CD4-positive, alpha-beta T cell (primary cell): ENCODE measurements around the gene ATAD3C. TPM values are rescaled to one million over a fixed set of nuclear protein-coding genes. Genes with fewer than 3 reads are reported as not detected.

Source experiments
- ATAC-seq: fragments of 200-7000 bp; cut with Tn5 transposase; one replicate; pipeline ENCODE4 v1.10.0; 2022; ENCODE audit warnings: mild to moderate bottlenecking; ENCODE audit not compliant: poor library complexity
- CTCF ChIA-PET: fragments of 350-600 bp; sonication (Branson Sonifier 250); formaldehyde crosslinking; loops from one replicate; lab custom pipeline; 2021; ENCODE audit warnings: antibody characterized with exemption, inconsistent platforms; lab: Charles Lee
- POLR2A ChIA-PET: fragments of 350-600 bp; sonication (Branson Sonifier 250); formaldehyde crosslinking; loops from one replicate; lab custom pipeline; 2021; ENCODE audit warnings: antibody characterized with exemption, inconsistent platforms; lab: Charles Lee
- DNase-seq, 14 experiments: peaks; one replicate each; pipeline ENCODE4 v3.0.0-alpha.2; 2013 to 2020; ENCODE audit warnings: mixed read lengths in 2 of 14
- H3K27ac ChIP-seq, 2 donors: one replicate each; pipeline versions ENCODE4 v1.5.1 to v1.7.0; 2013; ENCODE audit warnings: low read length in 2 of 2, low read depth in 1 of 2, mild to moderate bottlenecking in 1 of 2
- H3K27me3 ChIP-seq, 2 experiments: 1 replicate in 1 of 2; 2 replicates in 1 of 2; pipeline versions ENCODE4 v1.6.1 to v1.7.0; 2013; ENCODE audit warnings: low read length in 2 of 2, control low read depth in 1 of 2, mild to moderate bottlenecking in 1 of 2, moderate library complexity in 1 of 2; ENCODE audit not compliant: insufficient read depth in 2 of 2, control insufficient read depth in 1 of 2
- H3K36me3 ChIP-seq: one replicate; pipeline ENCODE4 v1.6.1; 2013; ENCODE audit warnings: low read length, control low read depth; ENCODE audit not compliant: insufficient read depth
- H3K4me1 ChIP-seq: one replicate; pipeline ENCODE4 v1.6.1; 2013; ENCODE audit warnings: low read length, control low read depth; ENCODE audit not compliant: insufficient read depth
- H3K4me3 ChIP-seq: one replicate; pipeline ENCODE4 v1.5.1; 2013; ENCODE audit warnings: mild to moderate bottlenecking, low read length, moderate library complexity
- H3K9me3 ChIP-seq, 2 experiments: 1 replicate in 1 of 2; 2 replicates in 1 of 2; pipeline versions ENCODE4 v1.6.1 to v1.7.0; 2013; ENCODE audit warnings: low read length in 2 of 2, mild to moderate bottlenecking in 2 of 2, control low read depth in 1 of 2, moderate library complexity in 1 of 2; ENCODE audit not compliant: control insufficient read depth in 1 of 2, insufficient read depth in 1 of 2
- H3K27ac Mint-ChIP-seq: one replicate; pipeline ENCODE4 v1.8.0; 2020; ENCODE audit warnings: mixed read lengths
- H3K27me3 Mint-ChIP-seq: one replicate; pipeline ENCODE4 v1.8.0; 2021; ENCODE audit warnings: mixed read lengths
- H3K36me3 Mint-ChIP-seq: one replicate; pipeline ENCODE4 v1.8.0; 2021; ENCODE audit warnings: low read depth, mixed read lengths
- H3K4me1 Mint-ChIP-seq: one replicate; pipeline ENCODE4 v1.8.0; 2021; ENCODE audit warnings: low read depth, mixed read lengths
- H3K4me3 Mint-ChIP-seq: one replicate; pipeline ENCODE4 v1.8.0; 2020; ENCODE audit warnings: mild to moderate bottlenecking, mixed read lengths
- H3K9me3 Mint-ChIP-seq: one replicate; pipeline ENCODE4 v1.8.0; 2020; ENCODE audit warnings: mixed read lengths
- CTCF ChIP-seq: fragments of 200-600 bp; IDR thresholded peaks from one replicate; pipeline ENCODE4 v1.8.0; 2022; ENCODE audit warnings: antibody characterized with exemption, mild to moderate bottlenecking
- intact Hi-C, 2 experiments: fragments of 100-400 bp; cut with DNase I in 1 of 2; cut with micrococcal nuclease in 1 of 2; formaldehyde crosslinking; loops; one replicate each; pipeline versions ENCODE4 v1.15.1 to v1.9.0; 2023 to 2025; cut with DNase I, micrococcal nuclease
- total RNA-seq, 174 experiments: library from RNA in 2 of 174; stranded (reverse) in 2 of 174; gene quantifications; one replicate each; pipeline ENCODE4 v1.2.3 and lab custom pipeline; 2021 to 2026

ATAD3C gene
- total RNA-seq, 2 experiments from 2014 or later: 0.28 to 0.74 TPM

GRCh38 chr1:1423245-1423597 lies 26.3 kb upstream of the ATAD3C start:
- ChIA-PET CTCF (no interaction called here), POLR2A (no interaction called here)
- Histone ChIP-seq H3K27me3 (peaks cover 25 to 32% of the 10 kb centered on the region in 2 experiments), H3K9me3 (peaks cover 0 to 8% of the 10 kb centered on the region in 2 experiments), H3K4me3 (no peak overlapping the region), H3K27ac (no peak overlapping the region), H3K36me3 (no peaks in the 10 kb centered on the region), H3K4me1 (peaks cover 4% of the 10 kb centered on the region)
- Mint-ChIP-seq H3K36me3 (no peaks in the 10 kb centered on the region), H3K27me3 (peaks cover 38% of the 10 kb centered on the region), H3K27ac (no peak overlapping the region), H3K4me3 (no peak overlapping the region), H3K4me1 (no peaks in the 10 kb centered on the region), H3K9me3 (no peaks in the 10 kb centered on the region)
- ATAC-seq (no peak), DNase-seq (no peak)
- no peak for TF ChIP-seq CTCF
- intact Hi-C loops: no loop called here

GRCh38 chr1:1424707-1425106 lies 24.8 kb upstream of the ATAD3C start:
- H3K4me1 Mint-ChIP-seq: no peaks in the 10 kb centered on the region
- Histone ChIP-seq H3K4me3 (no peak overlapping the region), H3K27me3 (peaks cover 29 to 39% of the 10 kb centered on the region in 2 experiments), H3K27ac (no peak overlapping the region), H3K9me3 (peaks cover 0 to 8% of the 10 kb centered on the region in 2 experiments), H3K4me1 (peaks cover 4% of the 10 kb centered on the region), H3K36me3 (no peaks in the 10 kb centered on the region)
- TF ChIP-seq CTCF: no peak
- H3K4me3 Mint-ChIP-seq: no peak overlapping the region
- H3K27me3 Mint-ChIP-seq: peaks cover 45% of the 10 kb centered on the region
- DNase-seq (no peak), ATAC-seq (no peak)
- CTCF ChIA-PET: no interaction called here
- POLR2A ChIA-PET: no interaction called here
- intact Hi-C loops: no loop called here
- H3K36me3 Mint-ChIP-seq: no peaks in the 10 kb centered on the region
- no peak overlapping the region for H3K27ac Mint-ChIP-seq
- H3K9me3 Mint-ChIP-seq: no peaks in the 10 kb centered on the region

GRCh38 chr1:1425426-1425752 lies 24.1 kb upstream of the ATAD3C start:
- H3K36me3 ChIP-seq: no peaks in the 10 kb centered on the region
- peaks cover 50% of the 10 kb centered on the region for H3K27me3 Mint-ChIP-seq
- H3K9me3 Mint-ChIP-seq: no peaks in the 10 kb centered on the region
- H3K36me3 Mint-ChIP-seq: no peaks in the 10 kb centered on the region
- no peak overlapping the region for H3K4me3 ChIP-seq
- DNase-seq (peak in 1 of 14 experiments; percentile 16), ATAC-seq (no peak)
- peaks cover 4% of the 10 kb centered on the region for H3K4me1 ChIP-seq
- POLR2A ChIA-PET: no interaction called here
- no peak overlapping the region for H3K4me3 Mint-ChIP-seq
- H3K27ac ChIP-seq: no peak overlapping the region
- peaks cover 0 to 8% of the 10 kb centered on the region in 2 experiments for H3K9me3 ChIP-seq
- H3K27ac Mint-ChIP-seq: no peak overlapping the region
- no peak for TF ChIP-seq CTCF
- H3K27me3 ChIP-seq: peaks cover 35 to 39% of the 10 kb centered on the region in 2 experiments
- no peaks in the 10 kb centered on the region for H3K4me1 Mint-ChIP-seq
- intact Hi-C loops: no loop called here
- CTCF ChIA-PET: no interaction called here
